Type B pancreatic cell (in vitro differentiated cells): ENCODE measurements around the gene DBX1. TPM values are rescaled to one million over a fixed set of nuclear protein-coding genes. Genes with fewer than 3 reads are reported as not detected.
"Not testable (repeated sequence)": the region's sequence is repeated elsewhere in the genome, so short reads cannot be mapped to it uniquely, and the experiment has no call there.

Experiments used
- DNase-seq: peaks from one replicate; pipeline ENCODE4 v3.0.0; 2021; ENCODE audit warnings: mixed read lengths; ENCODE audit not compliant: unreplicated experiment; ENCODE audit errors: extremely low spot score
- H3K27ac Mint-ChIP-seq: 2 replicates; pipeline ENCODE4 v1.8.0; 2021; ENCODE audit warnings: mild to moderate bottlenecking, mixed read lengths
- H3K27me3 Mint-ChIP-seq: 2 replicates; pipeline ENCODE4 v1.8.0; 2021; ENCODE audit warnings: mixed read lengths
- H3K36me3 Mint-ChIP-seq: 2 replicates; pipeline ENCODE4 v1.8.0; 2021; ENCODE audit warnings: mixed read lengths
- H3K4me1 Mint-ChIP-seq: one replicate; pipeline ENCODE4 v1.8.0; 2021; ENCODE audit warnings: mixed read lengths; ENCODE audit not compliant: unreplicated experiment
- H3K4me3 Mint-ChIP-seq: 2 replicates; pipeline ENCODE4 v1.8.0; 2021; ENCODE audit warnings: mild to moderate bottlenecking, mixed read lengths
- H3K9me3 Mint-ChIP-seq: 2 replicates; pipeline ENCODE4 v1.8.0; 2021; ENCODE audit warnings: mixed read lengths
- CTCF ChIP-seq: fragments of 200-600 bp; sonication (generic); conservative IDR thresholded peaks from 2 replicates; pipeline ENCODE4 v1.5.0; 2021; ENCODE audit warnings: antibody characterized with exemption, mild to moderate bottlenecking
- total RNA-seq: library from RNA; stranded (reverse); gene quantifications from 2 replicates; pipeline ENCODE4 v1.2.1, GENCODE V29; 2021; ENCODE audit warnings: low replicate concordance

The DBX1 gene
- total RNA-seq, 1 donor from 2014 or later: 0.36 TPM

GRCh38 chr11:20132667-20133039 is 27.6 kb downstream of the DBX1 start:
- no peak overlapping the region for H3K27ac Mint-ChIP-seq
- H3K4me3 Mint-ChIP-seq: peak overlapping the region; percentile 81
- H3K27me3 Mint-ChIP-seq: peaks cover 50% of the 10 kb centered on the region
- H3K4me1 Mint-ChIP-seq: peaks cover 5% of the 10 kb centered on the region
- H3K36me3 Mint-ChIP-seq: no peaks in the 10 kb centered on the region
- H3K9me3 Mint-ChIP-seq: no peaks in the 10 kb centered on the region
- peak; percentile 57 for TF ChIP-seq CTCF
- no peak for DNase-seq

GRCh38 chr11:20131788-20132666 is 28.2 kb downstream of the DBX1 start:
- peak overlapping the region; percentile 49 for H3K27ac Mint-ChIP-seq
- peak; percentile 91 for TF ChIP-seq CTCF
- DNase-seq: no peak
- no peaks in the 10 kb centered on the region for H3K36me3 Mint-ChIP-seq
- H3K4me1 Mint-ChIP-seq: peaks cover 5% of the 10 kb centered on the region
- H3K9me3 Mint-ChIP-seq: no peaks in the 10 kb centered on the region
- H3K4me3 Mint-ChIP-seq: peak overlapping the region; percentile 81
- H3K27me3 Mint-ChIP-seq: peaks cover 48% of the 10 kb centered on the region

GRCh38 chr11:20129665-20130064 is 30.6 kb downstream of the DBX1 start:
- no peaks in the 10 kb centered on the region for H3K36me3 Mint-ChIP-seq
- H3K4me1 Mint-ChIP-seq: peaks cover 5% of the 10 kb centered on the region
- no peaks in the 10 kb centered on the region for H3K9me3 Mint-ChIP-seq
- no peak overlapping the region for H3K27ac Mint-ChIP-seq
- no peak for DNase-seq
- no peak overlapping the region for H3K4me3 Mint-ChIP-seq
- TF ChIP-seq CTCF: no peak
- peaks cover 36% of the 10 kb centered on the region for H3K27me3 Mint-ChIP-seq

- H3K36me3 Mint-ChIP-seq, DNase-seq, H3K9me3 Mint-ChIP-seq, H3K27ac Mint-ChIP-seq, H3K4me1 Mint-ChIP-seq, H3K4me3 Mint-ChIP-seq: not testable (repeated sequence)
- H3K27me3 Mint-ChIP-seq: peaks cover 27% of the 10 kb centered on the region
Observed at GRCh38 chr11:20128528-20128825, 31.8 kb downstream of the DBX1 start.

GRCh38 chr11:20127671-20128527 is 32.4 kb downstream of the DBX1 start:
- no peak overlapping the region for H3K27ac Mint-ChIP-seq
- TF ChIP-seq CTCF: peak; percentile 94
- H3K36me3 Mint-ChIP-seq: no peaks in the 10 kb centered on the region

GRCh38 chr11:20126724-20127123 is 33.6 kb downstream of the DBX1 start:
- no peaks in the 10 kb centered on the region for H3K36me3 Mint-ChIP-seq
- no peak overlapping the region for H3K4me3 Mint-ChIP-seq
- H3K27ac Mint-ChIP-seq: no peak overlapping the region
- H3K4me1 Mint-ChIP-seq: no peaks in the 10 kb centered on the region
- H3K27me3 Mint-ChIP-seq: peaks cover 13% of the 10 kb centered on the region
- no peaks in the 10 kb centered on the region for H3K9me3 Mint-ChIP-seq
- TF ChIP-seq CTCF: no peak
- no peak for DNase-seq

More at GRCh38 chr11:20127671-20128527, 32.4 kb downstream of the DBX1 start:
- DNase-seq: peak; percentile 80
- H3K4me1 Mint-ChIP-seq: peaks cover 5% of the 10 kb centered on the region
- peaks cover 25% of the 10 kb centered on the region for H3K27me3 Mint-ChIP-seq
- no peaks in the 10 kb centered on the region for H3K9me3 Mint-ChIP-seq
- no peak overlapping the region for H3K4me3 Mint-ChIP-seq
